ENCODE results near the gene RBBP8NL.

The RBBP8NL gene

GRCh38 chr20:62368976-62369814 lies 58.1 kb downstream of the RBBP8NL start:
- Histone ChIP-seq H3K27me3 (replicated peaks; ENCODE audit: control insufficient read depth, insufficient read depth, low read length) (peaks cover 1% of the 10 kb centered on the region), H3K4me3 (replicated peaks; ENCODE audit: low read depth, low read length) (no peak overlapping the region), H3K36me3 (ENCODE audit: control insufficient read depth, insufficient read depth, low read length) (no peaks in the 10 kb centered on the region)
- no peak for DNase-seq (ENCODE audit: extremely low read depth, insufficient read length)
- TF ChIP-seq, protein P1, sequence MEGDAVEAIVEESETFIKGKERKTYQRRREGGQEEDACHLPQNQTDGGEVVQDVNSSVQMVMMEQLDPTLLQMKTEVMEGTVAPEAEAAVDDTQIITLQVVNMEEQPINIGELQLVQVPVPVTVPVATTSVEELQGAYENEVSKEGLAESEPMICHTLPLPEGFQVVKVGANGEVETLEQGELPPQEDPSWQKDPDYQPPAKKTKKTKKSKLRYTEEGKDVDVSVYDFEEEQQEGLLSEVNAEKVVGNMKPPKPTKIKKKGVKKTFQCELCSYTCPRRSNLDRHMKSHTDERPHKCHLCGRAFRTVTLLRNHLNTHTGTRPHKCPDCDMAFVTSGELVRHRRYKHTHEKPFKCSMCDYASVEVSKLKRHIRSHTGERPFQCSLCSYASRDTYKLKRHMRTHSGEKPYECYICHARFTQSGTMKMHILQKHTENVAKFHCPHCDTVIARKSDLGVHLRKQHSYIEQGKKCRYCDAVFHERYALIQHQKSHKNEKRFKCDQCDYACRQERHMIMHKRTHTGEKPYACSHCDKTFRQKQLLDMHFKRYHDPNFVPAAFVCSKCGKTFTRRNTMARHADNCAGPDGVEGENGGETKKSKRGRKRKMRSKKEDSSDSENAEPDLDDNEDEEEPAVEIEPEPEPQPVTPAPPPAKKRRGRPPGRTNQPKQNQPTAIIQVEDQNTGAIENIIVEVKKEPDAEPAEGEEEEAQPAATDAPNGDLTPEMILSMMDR (IDR thresholded peaks at IDR 0.05; ENCODE audit: insufficient read depth, low read length, poor library complexity, severe bottlenecking): no peak

- Histone ChIP-seq H3K27me3 (replicated peaks; ENCODE audit: control insufficient read depth, insufficient read depth, low read length) (peaks cover 1% of the 10 kb centered on the region), H3K36me3 (ENCODE audit: control insufficient read depth, insufficient read depth, low read length) (no peaks in the 10 kb centered on the region), H3K4me3 (replicated peaks; ENCODE audit: low read depth, low read length) (no peak overlapping the region)
- TF ChIP-seq, protein P1 (IDR thresholded peaks at IDR 0.05; ENCODE audit: insufficient read depth, low read length, poor library complexity, severe bottlenecking): no peak
- no peak for DNase-seq (ENCODE audit: extremely low read depth, insufficient read length)
Observed at GRCh38 chr20:62368392-62368975, 58.9 kb downstream of the RBBP8NL start.

- Histone ChIP-seq H3K4me3 (replicated peaks; ENCODE audit: low read depth, low read length) (peak overlapping the region; percentile 39), H3K27me3 (replicated peaks; ENCODE audit: control insufficient read depth, insufficient read depth, low read length) (peaks cover 1% of the 10 kb centered on the region), H3K36me3 (ENCODE audit: control insufficient read depth, insufficient read depth, low read length) (no peaks in the 10 kb centered on the region)
- TF ChIP-seq, protein P1 (IDR thresholded peaks at IDR 0.05; ENCODE audit: insufficient read depth, low read length, poor library complexity, severe bottlenecking): no peak
- DNase-seq (ENCODE audit: extremely low read depth, insufficient read length): no peak
Observed at GRCh38 chr20:62367633-62368391, 59.5 kb downstream of the RBBP8NL start.

DNA sequence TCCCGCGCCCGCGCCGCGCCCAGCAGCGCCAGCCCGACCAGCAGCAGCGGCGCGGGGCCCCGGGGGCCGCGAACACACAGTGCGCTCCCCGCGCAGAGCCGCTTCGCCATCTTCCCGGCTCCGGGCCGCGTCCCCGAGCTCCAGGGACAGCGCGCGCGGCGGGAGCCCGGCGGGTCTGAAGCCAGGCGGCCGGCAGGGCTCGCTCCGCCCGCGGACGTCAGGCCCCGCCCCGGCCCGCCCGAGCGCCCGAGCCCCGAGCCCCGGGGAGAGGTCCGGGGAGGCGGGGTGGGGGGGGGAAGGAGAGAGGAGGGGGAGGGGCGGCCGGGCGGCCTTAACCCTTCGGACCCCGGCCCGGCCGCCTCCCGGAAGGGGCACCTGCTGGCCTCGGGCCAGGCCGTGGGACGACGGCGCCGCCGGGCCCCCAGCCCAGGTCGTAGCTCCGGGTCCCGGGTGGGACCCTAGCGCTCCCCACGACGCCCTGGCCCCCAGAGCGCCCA lies 60.2 kb downstream of the RBBP8NL start, which contains the start of gene LAMA5:
Gene LAMA5, minus strand, starts transcription at position 177 of the 497 bp plus-strand sequence. Its CDS starts 67 bp downstream, at position 110.
- H3K27me3 ChIP-seq (replicated peaks; ENCODE audit: control insufficient read depth, insufficient read depth, low read length): peaks cover 1% of the 10 kb centered on the region
- DNase-seq (ENCODE audit: extremely low read depth, insufficient read length): no peak
- no peaks in the 10 kb centered on the region for H3K36me3 ChIP-seq (ENCODE audit: control insufficient read depth, insufficient read depth, low read length)
- peak within 1 kb of the TSS; percentile 61 for H3K4me3 ChIP-seq (replicated peaks; ENCODE audit: low read depth, low read length)
- TF ChIP-seq, protein P1 (IDR thresholded peaks at IDR 0.05; ENCODE audit: insufficient read depth, low read length, poor library complexity, severe bottlenecking): no peak

DNA sequence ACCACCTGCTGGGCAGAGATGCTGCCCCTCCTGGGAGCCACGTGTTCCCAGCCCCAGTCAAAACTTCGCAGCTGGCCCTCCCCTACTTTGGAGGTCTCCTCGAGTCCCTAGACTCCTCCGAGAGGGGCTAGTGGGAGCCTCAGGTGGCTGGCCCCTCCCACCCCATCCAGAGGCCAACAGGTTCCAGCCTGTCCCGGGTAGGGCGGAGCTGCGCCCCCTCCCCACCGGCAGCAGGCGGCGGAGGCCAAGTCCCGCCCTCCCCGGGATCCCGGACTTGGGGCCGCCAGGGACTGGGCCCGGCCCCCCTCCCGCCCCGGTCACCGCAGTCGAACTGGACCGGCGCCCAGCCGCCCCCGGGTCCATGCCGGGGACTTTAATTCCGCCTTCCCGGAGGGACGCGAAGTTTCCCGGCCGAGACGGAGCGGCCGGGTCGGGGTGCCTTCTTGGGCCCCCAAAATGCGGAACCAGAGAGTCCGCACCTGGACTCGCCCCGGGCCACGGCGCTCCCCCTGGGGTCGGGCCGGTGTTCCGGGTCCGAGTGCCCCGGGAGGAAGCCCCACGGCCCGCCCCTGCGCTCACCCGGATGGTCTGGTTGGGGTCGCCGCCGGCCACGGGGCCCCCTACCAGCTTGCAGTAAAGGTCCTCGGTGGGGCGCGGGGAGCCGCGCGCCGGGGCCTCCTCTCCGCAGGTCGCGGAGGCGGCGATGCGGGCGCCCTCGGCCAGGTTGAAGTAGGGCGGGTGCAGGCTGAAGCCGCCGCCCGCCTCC lies 60.8 kb downstream of the RBBP8NL start:
- Histone ChIP-seq H3K36me3 (ENCODE audit: control insufficient read depth, insufficient read depth, low read length) (no peaks in the 10 kb centered on the region), H3K27me3 (replicated peaks; ENCODE audit: control insufficient read depth, insufficient read depth, low read length) (peaks cover 1% of the 10 kb centered on the region), H3K4me3 (replicated peaks; ENCODE audit: low read depth, low read length) (peak overlapping the region; percentile 61)
- TF ChIP-seq, protein P1 (IDR thresholded peaks at IDR 0.05; ENCODE audit: insufficient read depth, low read length, poor library complexity, severe bottlenecking): no peak
- DNase-seq (ENCODE audit: extremely low read depth, insufficient read length): no peak

Data from GM06990 (cell line).